H1 (cell line): Measurements from ENCODE around the gene TMPRSS13. TPM values are rescaled to one million over a fixed set of nuclear protein-coding genes. Genes with fewer than 3 reads are reported as not detected.

ENCODE experiments used
- ASH2L ChIP-seq: fragments of 200-600, 300-600 bp; sonication (generic); IDR thresholded peaks from one replicate; pipeline ENCODE4 v1.7.1; 2017; ENCODE audit warnings: low read length
- CHD1 ChIP-seq: IDR thresholded peaks from 2 replicates; pipeline ENCODE4 v1.6.1; 2012; ENCODE audit warnings: low read depth, low read length, improper control_type of control experiment
- GABPA ChIP-seq: IDR thresholded peaks from 2 replicates; pipeline ENCODE4 v1.6.1; 2011; ENCODE audit warnings: mild to moderate bottlenecking, low read length, moderate library complexity, borderline replicate concordance; ENCODE audit not compliant: insufficient read depth
- PHF8 ChIP-seq: fragments of 200-600 bp; sonication (generic); conservative IDR thresholded peaks from 2 replicates; pipeline ENCODE4 v1.7.1; 2012; ENCODE audit warnings: low read depth, mild to moderate bottlenecking, inconsistent platforms, low read length, moderate library complexity
- RNF2 ChIP-seq: fragments of 200-900, 300-1000 bp; sonication (generic); IDR thresholded peaks from 2 replicates; pipeline ENCODE4 v1.7.1; 2016; ENCODE audit warnings: borderline replicate concordance, low read depth, mild to moderate bottlenecking, antibody characterized with exemption, low read length; ENCODE audit not compliant: poor library complexity, severe bottlenecking; ENCODE audit errors: missing control alignments
- TAF7 ChIP-seq: optimal IDR thresholded peaks from 2 replicates; pipeline ENCODE3; 2011; ENCODE audit warnings: low read depth, mild to moderate bottlenecking, inconsistent platforms, low read length, moderate library complexity, borderline replicate concordance
- polyA plus RNA-seq, 7 experiments: library from polyadenylated mRNA; depleted of rRNA in 3 of 7; stranded (reverse) in 5 of 7; unstranded in 2 of 7; fragments of >200 nt in 5 of 7; fragments of 200-250 nt in 2 of 7; gene quantifications; 1 replicate in 5 of 7; 2 replicates in 1 of 7; 4 replicates in 1 of 7; pipeline versions ENCODE4 v1.2.1 to v1.2.3, GENCODE V29; 2011 to 2013; ENCODE audit warnings: missing spikeins in 2 of 7, mixed read lengths in 2 of 7
- total RNA-seq: library from RNA; stranded (reverse); fragmentation: NEBNext Ultra II Directional; extraction: Animal tissue kit (Norgen Biotek cat#: 25700); gene quantifications from 2 replicates; pipeline ENCODE4 v1.2.1, GENCODE V29; 2021

The TMPRSS13 gene
- total and polyA plus RNA-seq, 2 of the 8 experiments (the other 6 are each of a cell fraction or from before 2014, with no cell fraction given) = 0.61 to 0.79 TPM

- no peak for TF ChIP-seq PHF8
- TF ChIP-seq GABPA = no peak
- no peak for TF ChIP-seq CHD1
- TF ChIP-seq TAF7 = no peak
- TF ChIP-seq ASH2L = no peak
- no peak for TF ChIP-seq RNF2
These were observed 19.4 kb downstream of the TMPRSS13 start (continued) for GRCh38 chr11:117909611-117910382.
